Naive B cell (primary cell): ENCODE results near the gene TUBA3D. TPM values are rescaled to one million over a fixed set of nuclear protein-coding genes. Genes with fewer than 3 reads are reported as not detected.
A peak's percentile ranks its signal among the peaks of the same experiment; 100 is the strongest.
"Not testable (repeated sequence)": the region's sequence is repeated elsewhere in the genome, so short reads cannot be mapped to it uniquely, and the experiment has no call there.

Experiments used
- ATAC-seq, 2 donors: fragments of 150-1000 bp; cut with Tn5 transposase; 2 replicates each; pipeline ENCODE4 v1.10.0; 2021; ENCODE audit warnings: low read depth in 2 of 2, mild to moderate bottlenecking in 2 of 2, moderate library complexity in 2 of 2
- DNase-seq: peaks from one replicate; pipeline ENCODE4 v3.0.0; 2022
- H3K27ac Mint-ChIP-seq, 6 donors: one replicate each; pipeline ENCODE4 v1.8.0; 2020 to 2022; ENCODE audit warnings: mild to moderate bottlenecking in 6 of 6, mixed read lengths in 6 of 6, moderate library complexity in 5 of 6, inconsistent platforms in 2 of 6
- H3K27me3 Mint-ChIP-seq, 3 donors: one replicate each; pipeline ENCODE4 v1.8.0; 2021 to 2022; ENCODE audit warnings: mixed read lengths in 3 of 3, mild to moderate bottlenecking in 1 of 3
- H3K36me3 Mint-ChIP-seq, 2 donors: one replicate each; pipeline ENCODE4 v1.8.0; 2020 to 2022; ENCODE audit warnings: mixed read lengths in 2 of 2, inconsistent platforms in 1 of 2, mild to moderate bottlenecking in 1 of 2
- H3K4me1 Mint-ChIP-seq, 3 donors: one replicate each; pipeline ENCODE4 v1.8.0; 2020 to 2022; ENCODE audit warnings: mixed read lengths in 3 of 3, inconsistent platforms in 1 of 3, mild to moderate bottlenecking in 1 of 3, moderate library complexity in 1 of 3
- H3K4me3 Mint-ChIP-seq, 8 donors: one replicate each; pipeline ENCODE4 v1.8.0; 2020 to 2022; ENCODE audit warnings: mild to moderate bottlenecking in 8 of 8, mixed read lengths in 8 of 8, moderate library complexity in 8 of 8, inconsistent platforms in 2 of 8
- H3K9me3 Mint-ChIP-seq, 7 donors: one replicate each; pipeline ENCODE4 v1.8.0; 2020 to 2022; ENCODE audit warnings: mixed read lengths in 7 of 7, mild to moderate bottlenecking in 5 of 7, inconsistent platforms in 2 of 7, moderate library complexity in 1 of 7
- polyA plus RNA-seq, 6 donors: library from polyadenylated mRNA; unstranded; fragments of 300-500 nt; fragmentation: Illumina TruSeq; gene quantifications; one replicate each; pipeline ENCODE4 v1.2.3, GENCODE V29; 2021; ENCODE audit warnings: low read depth in 6 of 6

TUBA3D gene
- polyA plus RNA-seq, 6 donors from 2014 or later, result not detected

- not testable (repeated sequence) for H3K9me3 Mint-ChIP-seq, ATAC-seq, H3K27me3 Mint-ChIP-seq, H3K36me3 Mint-ChIP-seq, DNase-seq
- Mint-ChIP-seq H3K27ac (peak overlapping the region in 5 of 6 donors; percentile 20 to 89 (median 85)), H3K4me1 (peaks cover 17 to 43% (median 34%) of the 10 kb centered on the region in 3 donors), H3K4me3 (peak overlapping the region; percentile 79 to 91 (median 84))
These were observed 15.5 kb downstream of the TUBA3D start for GRCh38 chr2:131491469-131491836.

DNA sequence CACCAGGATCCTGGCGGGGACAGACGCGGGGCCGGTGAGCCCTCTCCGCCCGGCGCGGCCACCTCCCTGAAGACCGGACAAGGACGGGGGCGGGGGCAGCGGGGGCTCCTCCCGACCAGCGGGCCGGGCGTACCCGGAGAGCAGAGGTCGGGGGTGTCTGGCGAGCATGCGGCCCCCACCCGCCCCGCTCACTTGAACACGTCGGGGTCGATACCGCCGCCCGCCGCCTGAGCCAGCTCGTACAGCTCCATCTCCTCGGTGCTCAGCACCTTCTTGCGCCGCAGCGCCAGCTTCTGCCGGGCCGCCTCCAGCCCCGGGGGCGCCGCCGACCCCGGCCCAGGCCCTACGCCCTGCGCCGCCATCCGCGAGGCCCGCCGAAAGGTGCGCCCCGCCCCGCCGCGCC, 16.1 kb downstream of the TUBA3D start, which contains the start of gene MZT2A:
Gene MZT2A, minus strand, starts transcription at position 383 of the 403 bp plus-strand sequence. Its CDS starts 21 bp downstream, at position 362.
- DNase-seq, H3K36me3 Mint-ChIP-seq, H3K27me3 Mint-ChIP-seq, H3K9me3 Mint-ChIP-seq: not testable (repeated sequence)
- Mint-ChIP-seq H3K27ac (peak within 1 kb of the TSS; percentile 91 to 99 (median 98)), H3K4me3 (peak within 1 kb of the TSS; percentile 89 to 97 (median 94)), H3K4me1 (peaks cover 17 to 43% (median 34%) of the 10 kb centered on the region in 3 donors)
- peak in 1 of 2 donors; percentile 5 for ATAC-seq

GRCh38 chr2:131492418-131493198, 16.7 kb downstream of the TUBA3D start:
- ATAC-seq (peak; percentile 75 to 78), DNase-seq (peak; percentile 93)
- Mint-ChIP-seq H3K4me3 (peak overlapping the region; percentile 89 to 97 (median 94)), H3K27me3 (no peaks in the 10 kb centered on the region), H3K9me3 (no peaks in the 10 kb centered on the region), H3K27ac (peak overlapping the region; percentile 91 to 99 (median 98)), H3K4me1 (peaks cover 17 to 43% (median 34%) of the 10 kb centered on the region in 3 donors), H3K36me3 (no peaks in the 10 kb centered on the region)

DNA sequence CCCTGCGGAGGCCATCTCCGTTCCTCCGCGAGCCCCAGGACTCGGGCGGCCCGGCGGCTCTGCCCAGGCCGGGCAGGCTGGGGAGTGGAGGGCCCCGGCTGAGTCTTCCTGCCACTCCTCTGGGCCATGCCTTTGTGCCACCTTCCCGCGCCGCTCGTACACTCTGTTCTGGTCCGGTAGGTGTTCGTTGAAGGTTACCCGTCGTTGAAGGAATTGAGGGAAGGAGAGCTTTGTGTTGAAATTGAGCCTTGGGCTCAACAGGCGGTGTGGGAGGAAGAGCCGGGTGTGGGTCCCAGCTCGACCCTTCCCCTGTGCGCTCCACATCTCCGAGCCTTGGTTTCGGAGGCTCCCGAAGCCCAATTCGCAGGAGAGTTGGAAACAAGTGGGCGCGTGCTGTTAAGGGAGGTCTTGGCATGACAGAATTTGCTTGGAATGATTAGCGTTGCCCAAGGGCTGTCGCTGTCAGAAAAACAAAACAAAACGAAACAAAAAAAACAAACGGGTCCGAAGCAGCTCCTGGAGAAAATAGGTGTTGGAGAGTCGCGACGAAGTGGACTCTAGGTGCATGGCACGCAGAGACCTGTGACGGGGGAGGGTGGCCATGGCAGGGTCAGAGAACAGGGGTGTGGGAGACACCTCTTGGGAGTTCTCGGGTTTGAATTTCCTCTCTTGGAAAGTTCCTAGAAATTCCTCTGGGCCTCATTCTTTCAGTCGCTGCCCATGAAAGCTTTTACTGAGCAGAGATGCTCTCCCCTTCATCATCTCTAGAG, 17.5 kb downstream of the TUBA3D start:
- Mint-ChIP-seq H3K36me3 (peaks cover 4 to 7% of the 10 kb centered on the region in 2 donors), H3K4me3 (peak overlapping the region; percentile 89 to 97 (median 94)), H3K9me3 (no peaks in the 10 kb centered on the region), H3K4me1 (peaks cover 22 to 39% (median 38%) of the 10 kb centered on the region in 3 donors), H3K27me3 (no peaks in the 10 kb centered on the region), H3K27ac (peak overlapping the region; percentile 91 to 99 (median 98))
- ATAC-seq (peak; percentile 21 to 24), DNase-seq (no peak)

- H3K27ac Mint-ChIP-seq, result peak overlapping the region in 2 of 6 donors; percentile 72 to 85
- peak overlapping the region in 6 of 8 donors; percentile 6 to 84 (median 48) for H3K4me3 Mint-ChIP-seq
- H3K9me3 Mint-ChIP-seq, H3K36me3 Mint-ChIP-seq, DNase-seq, ATAC-seq, H3K27me3 Mint-ChIP-seq: not testable (repeated sequence)
- H3K4me1 Mint-ChIP-seq, result peaks cover 18 to 32% (median 27%) of the 10 kb centered on the region in 3 donors
These were observed 19.6 kb downstream of the TUBA3D start for GRCh38 chr2:131495506-131495905.

- ATAC-seq, H3K27ac Mint-ChIP-seq, H3K27me3 Mint-ChIP-seq, DNase-seq, H3K9me3 Mint-ChIP-seq, H3K36me3 Mint-ChIP-seq: not testable (repeated sequence)
- H3K4me1 Mint-ChIP-seq, result peaks cover 8 to 21% (median 13%) of the 10 kb centered on the region in 3 donors
- peak overlapping the region in 3 of 8 donors; percentile 2 to 20 (median 10) for H3K4me3 Mint-ChIP-seq
These were observed 22.5 kb downstream of the TUBA3D start for GRCh38 chr2:131498321-131498973.

DNA sequence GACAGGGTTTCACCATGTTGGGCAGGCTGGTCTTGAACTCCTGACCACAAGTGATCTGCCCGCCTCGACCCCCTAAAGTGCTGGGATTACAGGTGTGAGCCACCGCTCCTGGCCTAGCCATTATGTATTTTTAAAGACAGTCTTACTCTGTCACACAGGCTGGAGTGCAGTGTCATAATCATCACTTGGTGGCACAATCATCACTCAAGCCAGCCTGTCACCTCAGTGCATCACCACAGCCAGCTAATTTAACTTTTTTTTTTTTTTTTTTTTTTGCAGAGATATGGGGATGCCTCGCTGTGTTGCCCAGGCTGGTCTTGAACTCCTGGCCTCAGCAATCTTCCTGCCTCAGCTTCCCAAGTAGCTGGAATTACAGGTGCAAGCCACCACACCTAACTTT, 27.7 kb downstream of the TUBA3D start:
- DNase-seq, H3K4me3 Mint-ChIP-seq, H3K4me1 Mint-ChIP-seq, H3K27me3 Mint-ChIP-seq, H3K36me3 Mint-ChIP-seq, ATAC-seq, H3K27ac Mint-ChIP-seq, H3K9me3 Mint-ChIP-seq: not testable (repeated sequence)

DNA sequence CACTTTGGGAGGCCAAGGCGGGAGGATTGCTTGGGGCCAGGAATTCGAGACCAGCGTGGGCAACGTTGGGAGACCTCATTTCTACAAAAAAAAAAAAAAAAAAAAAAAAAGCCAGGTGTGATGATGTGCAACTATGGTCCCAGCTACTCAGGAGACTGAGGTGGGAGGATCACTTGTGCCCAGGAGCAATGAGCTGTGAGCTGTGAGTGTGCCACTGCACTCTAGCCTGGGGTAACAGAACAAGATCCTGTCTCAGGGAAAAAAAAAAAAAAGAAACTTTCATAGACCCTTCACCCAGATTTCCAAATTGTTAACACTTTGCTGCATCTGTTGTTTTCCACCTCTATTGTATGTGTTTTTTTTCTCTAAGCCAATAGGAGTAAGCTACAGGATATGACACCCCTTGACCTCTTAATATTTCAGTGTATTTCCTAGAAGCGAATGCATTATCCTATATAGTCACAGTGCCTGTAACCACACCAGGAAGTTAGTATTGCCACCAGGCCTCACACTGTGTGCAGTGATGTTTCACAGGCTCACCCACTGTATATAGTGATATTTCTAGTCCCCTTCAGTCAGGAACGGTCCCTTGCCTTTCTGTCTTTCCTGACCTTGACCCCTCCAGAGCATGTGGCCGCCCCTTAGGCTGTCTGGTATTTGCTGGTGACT, 28.3 kb downstream of the TUBA3D start:
- not testable (repeated sequence) for H3K27me3 Mint-ChIP-seq, ATAC-seq, H3K9me3 Mint-ChIP-seq, H3K4me1 Mint-ChIP-seq, DNase-seq, H3K36me3 Mint-ChIP-seq
- Mint-ChIP-seq H3K27ac (peak overlapping the region in 1 of 6 donors; percentile 62), H3K4me3 (peak overlapping the region in 1 of 8 donors; percentile 15)

- ATAC-seq (no peak), DNase-seq (no peak)
- Mint-ChIP-seq H3K27ac (no peak overlapping the region), H3K27me3 (no peaks in the 10 kb centered on the region), H3K9me3 (no peaks in the 10 kb centered on the region), H3K4me3 (no peak overlapping the region), H3K36me3 (peaks cover 0 to 8% of the 10 kb centered on the region in 2 donors), H3K4me1 (peaks cover 5 to 26% (median 19%) of the 10 kb centered on the region in 3 donors)
These were observed 33.7 kb downstream of the TUBA3D start for GRCh38 chr2:131509615-131510014.

DNA sequence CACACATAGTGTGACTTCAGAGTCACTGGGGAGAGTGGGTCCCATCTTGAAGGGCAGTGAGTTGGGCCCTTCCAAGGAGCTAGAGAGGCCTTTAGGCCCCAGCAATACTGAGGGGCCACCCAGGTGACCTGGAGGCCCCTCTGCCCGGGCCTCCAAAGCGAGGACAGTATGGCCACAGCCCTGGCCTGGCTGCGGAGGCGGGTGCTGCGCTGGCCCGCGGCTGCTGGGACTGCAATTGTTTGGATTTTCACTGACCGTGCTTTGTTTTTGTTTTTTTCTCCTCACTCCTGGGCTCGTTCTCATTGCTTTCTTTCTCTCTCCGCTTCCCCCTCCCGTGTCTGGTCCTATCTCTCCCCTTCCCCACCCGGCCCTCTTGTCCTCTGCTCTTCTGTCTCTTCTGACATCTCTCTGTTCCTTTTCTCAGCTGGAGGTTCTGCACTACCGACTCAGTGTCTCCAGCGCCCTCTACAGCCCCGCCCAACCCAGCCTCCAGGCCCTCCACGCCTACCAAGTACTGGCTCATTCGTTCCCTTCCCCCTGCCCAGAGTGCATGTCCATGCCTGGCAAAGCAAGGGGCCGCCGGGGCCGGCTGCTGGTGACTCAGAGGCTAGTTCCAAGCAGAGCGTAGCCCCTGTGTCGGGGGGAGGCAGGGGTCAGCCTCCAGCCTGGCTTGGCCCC, 35.5 kb downstream of the TUBA3D start:
- peak overlapping the region in 1 of 8 donors; percentile 47 for H3K4me3 Mint-ChIP-seq
- not testable (repeated sequence) for DNase-seq, H3K36me3 Mint-ChIP-seq, ATAC-seq, H3K9me3 Mint-ChIP-seq, H3K27me3 Mint-ChIP-seq
- peaks cover 5 to 32% (median 25%) of the 10 kb centered on the region in 3 donors for H3K4me1 Mint-ChIP-seq
- peak overlapping the region in 1 of 6 donors; percentile 32 for H3K27ac Mint-ChIP-seq

DNA sequence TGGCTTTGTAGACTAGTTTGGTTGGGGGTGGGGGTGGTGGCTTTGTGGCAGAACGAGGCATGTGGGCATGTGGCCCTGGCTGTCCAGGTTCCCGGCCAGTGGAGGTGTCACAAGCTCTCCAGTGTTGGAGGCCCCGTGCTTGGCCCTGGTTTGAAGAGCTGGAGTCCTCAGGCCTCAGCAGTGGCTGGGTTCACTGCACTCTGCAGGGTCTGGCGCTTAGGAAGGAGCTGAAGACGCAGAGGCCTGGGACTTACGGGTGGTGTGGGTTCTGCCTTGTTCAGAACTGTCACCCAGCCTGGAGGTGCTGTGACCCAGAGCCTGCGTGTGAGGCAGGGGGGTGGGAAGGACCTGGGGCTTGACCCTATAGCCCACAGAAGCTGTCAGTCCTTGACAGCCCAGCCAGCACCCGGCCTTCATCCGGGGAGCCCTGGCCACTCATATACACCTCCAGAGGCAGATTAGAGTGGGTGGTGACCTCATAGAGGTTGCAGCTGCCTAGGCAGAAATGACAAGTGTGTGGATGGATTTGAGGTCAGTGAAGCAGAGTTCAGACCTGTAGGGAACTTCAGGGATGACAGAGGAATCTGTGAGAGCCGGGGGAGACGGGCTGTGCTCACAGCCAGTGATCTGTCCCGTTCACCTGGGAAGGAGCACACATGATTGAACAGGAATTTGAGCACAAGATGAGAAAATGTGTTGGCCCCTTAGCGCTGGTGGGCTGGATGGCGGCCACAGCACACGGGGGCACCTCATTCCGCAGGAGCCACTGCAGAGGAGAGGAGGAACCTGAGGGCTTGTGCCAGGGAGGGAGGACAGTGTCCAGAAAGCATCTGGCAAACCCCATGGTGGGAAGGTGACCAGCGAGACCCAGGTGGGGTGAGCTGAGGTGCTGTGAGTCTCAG, 36.3 kb downstream of the TUBA3D start:
- peak overlapping the region in 2 of 6 donors; percentile 53 to 78 for H3K27ac Mint-ChIP-seq
- H3K4me3 Mint-ChIP-seq, result peak overlapping the region in 3 of 8 donors; percentile 74 to 80 (median 77)

More for the DNA sequence above, 36.3 kb downstream of the TUBA3D start:
- DNase-seq, ATAC-seq, H3K9me3 Mint-ChIP-seq, H3K36me3 Mint-ChIP-seq, H3K27me3 Mint-ChIP-seq: not testable (repeated sequence)
- H3K4me1 Mint-ChIP-seq, result peaks cover 5 to 32% (median 25%) of the 10 kb centered on the region in 3 donors
